Suprapubic skin (tissue), 4 donors: ENCODE measurements around the gene KDM4B. TPM values are rescaled to one million over a fixed set of nuclear protein-coding genes. Genes with fewer than 3 reads are reported as not detected.

Experiments
- DNase-seq, 2 donors: peaks; one replicate each; pipeline ENCODE4 v3.0.0-alpha.2; 2019; ENCODE audit warnings: low spot score in 2 of 2
- H3K27ac ChIP-seq: fragments of 200-600 bp; sonication (generic); one replicate; pipeline ENCODE4 v1.5.1; 2019
- H3K27me3 ChIP-seq: fragments of 200-600 bp; sonication (generic); one replicate; pipeline ENCODE4 v1.5.1; 2019
- H3K36me3 ChIP-seq: fragments of 200-600 bp; sonication (generic); one replicate; pipeline ENCODE4 v1.5.1; 2019
- H3K4me1 ChIP-seq: fragments of 200-600 bp; sonication (generic); one replicate; pipeline ENCODE4 v1.5.1; 2019
- H3K4me3 ChIP-seq: fragments of 200-600 bp; sonication (generic); one replicate; pipeline ENCODE4 v1.5.1; 2019; ENCODE audit warnings: mild to moderate bottlenecking
- H3K9me3 ChIP-seq: fragments of 200-600 bp; sonication (generic); one replicate; pipeline ENCODE4 v1.5.1; 2019
- CTCF ChIP-seq, 2 donors: fragments of 200-600 bp in 1 of 2; fragments of 450-650 bp in 1 of 2; sonication (generic) in 1 of 2; IDR thresholded peaks; one replicate each; pipeline ENCODE4 v1.5.1; 2016 to 2019; ENCODE audit warnings: antibody characterized with exemption in 2 of 2, mild to moderate bottlenecking in 1 of 2, moderate library complexity in 1 of 2
- EP300 ChIP-seq: sonication (generic); formaldehyde crosslinking; IDR thresholded peaks from one replicate; pipeline ENCODE4 v1.6.1; 2017; ENCODE audit warnings: antibody characterized with exemption
- POLR2A ChIP-seq, 2 donors: fragments of 450-650 bp; IDR thresholded peaks; one replicate each; pipeline ENCODE4 v1.6.1; 2017; ENCODE audit warnings: antibody characterized with exemption in 2 of 2, mild to moderate bottlenecking in 2 of 2, moderate library complexity in 2 of 2
- POLR2AphosphoS5 ChIP-seq, 3 donors: sonication (generic); formaldehyde crosslinking; IDR thresholded peaks; one replicate each; pipeline ENCODE4 v1.6.1; 2017; ENCODE audit warnings: antibody characterized with exemption in 3 of 3
- WGBS: methylation state at CpG from one replicate; pipeline ENCODE4 v1.1.5; 2018; 5-methylcytosine and 5-hydroxymethylcytosine counted together
- total RNA-seq, 4 donors: library from RNA; depleted of rRNA; stranded (reverse); fragments of >200 nt; gene quantifications; one replicate each; pipeline ENCODE4 v1.1.0, GENCODE V29; 2016

Gene KDM4B
- total RNA-seq, 4 donors from 2014 or later, result 34.2 to 82.7 (median 48.7) TPM

- TF ChIP-seq POLR2AphosphoS5 (IDR thresholded peaks at IDR 0.05) (no peak), POLR2A (IDR thresholded peaks at IDR 0.05) (no peak), CTCF (IDR thresholded peaks at IDR 0.05) (no peak), EP300 (no peak)
- Histone ChIP-seq H3K27ac (no peak overlapping the region), H3K27me3 (no peaks in the 10 kb centered on the region), H3K9me3 (no peaks in the 10 kb centered on the region), H3K4me3 (no peak overlapping the region), H3K36me3 (peaks cover 20% of the 10 kb centered on the region), H3K4me1 (peaks cover 30% of the 10 kb centered on the region)
- 97% methylated on average over 6 of the region's 11 CpGs for WGBS
- no peak for DNase-seq
These were observed 84.7 kb downstream of the KDM4B start for GRCh38 chr19:5053661-5054060.

GRCh38 chr19:5054551-5055456 is 85.9 kb downstream of the KDM4B start:
- no peak for TF ChIP-seq POLR2A (IDR thresholded peaks at IDR 0.05)
- no peak for TF ChIP-seq EP300
- TF ChIP-seq POLR2AphosphoS5 (IDR thresholded peaks at IDR 0.05), result no peak
- no peak for TF ChIP-seq CTCF (IDR thresholded peaks at IDR 0.05)

GRCh38 chr19:5055457-5055776 is 86.5 kb downstream of the KDM4B start:
- TF ChIP-seq CTCF (IDR thresholded peaks at IDR 0.05) (no peak), EP300 (no peak), POLR2AphosphoS5 (IDR thresholded peaks at IDR 0.05) (no peak), POLR2A (IDR thresholded peaks at IDR 0.05) (no peak)
- Histone ChIP-seq H3K27me3 (no peaks in the 10 kb centered on the region), H3K4me3 (no peak overlapping the region), H3K27ac (no peak overlapping the region), H3K4me1 (peaks cover 30% of the 10 kb centered on the region), H3K9me3 (no peaks in the 10 kb centered on the region), H3K36me3 (peaks cover 20% of the 10 kb centered on the region)
- DNase-seq, result no peak
- WGBS, result 92% methylated on average over 13 of the region's 13 CpGs

More at GRCh38 chr19:5054551-5055456, 85.9 kb downstream of the KDM4B start:
- peaks cover 20% of the 10 kb centered on the region for H3K36me3 ChIP-seq
- no peak overlapping the region for H3K4me3 ChIP-seq
- DNase-seq, result no peak
- no peaks in the 10 kb centered on the region for H3K27me3 ChIP-seq
- peaks cover 30% of the 10 kb centered on the region for H3K4me1 ChIP-seq
- no peaks in the 10 kb centered on the region for H3K9me3 ChIP-seq
- 87% methylated on average over 25 of the region's 35 CpGs for WGBS
- H3K27ac ChIP-seq, result no peak overlapping the region

GRCh38 chr19:5057860-5058259 is 88.9 kb downstream of the KDM4B start:
- H3K9me3 ChIP-seq, result no peaks in the 10 kb centered on the region
- WGBS, result 93% methylated on average over 4 of the region's 5 CpGs
- no peaks in the 10 kb centered on the region for H3K27me3 ChIP-seq
- H3K27ac ChIP-seq, result no peak overlapping the region
- no peak overlapping the region for H3K4me3 ChIP-seq
- H3K4me1 ChIP-seq, result peaks cover 42% of the 10 kb centered on the region
- no peak for DNase-seq
- TF ChIP-seq POLR2A (IDR thresholded peaks at IDR 0.05) (no peak), CTCF (IDR thresholded peaks at IDR 0.05) (no peak), EP300 (no peak), POLR2AphosphoS5 (IDR thresholded peaks at IDR 0.05) (no peak)
- H3K36me3 ChIP-seq, result peaks cover 25% of the 10 kb centered on the region

GRCh38 chr19:5058521-5059212 is 89.8 kb downstream of the KDM4B start:
- Histone ChIP-seq H3K9me3 (no peaks in the 10 kb centered on the region), H3K4me3 (no peak overlapping the region), H3K27ac (peak overlapping the region; percentile 48), H3K27me3 (no peaks in the 10 kb centered on the region), H3K4me1 (peaks cover 42% of the 10 kb centered on the region), H3K36me3 (peaks cover 30% of the 10 kb centered on the region)
- WGBS, result 49% methylated on average over 16 of the region's 34 CpGs
- no peak for DNase-seq
- no peak for TF ChIP-seq EP300
- no peak for TF ChIP-seq POLR2A (IDR thresholded peaks at IDR 0.05)
- TF ChIP-seq POLR2AphosphoS5 (IDR thresholded peaks at IDR 0.05), result no peak
- no peak for TF ChIP-seq CTCF (IDR thresholded peaks at IDR 0.05)
